GM18507 (cell line): ENCODE data around the gene TEAD1.

Experiments
- DNase-seq: peaks from one replicate; pipeline ENCODE4 v3.0.0; 2011; ENCODE audit warnings: low read depth; ENCODE audit not compliant: insufficient read length; ENCODE audit errors: extremely low spot score
- FAIRE-seq: peaks from 2 replicates; lab custom pipeline; 2011; peaks lifted over from hg19 to GRCh38; lab: Jason Lieb, UNC

The TEAD1 gene

DNA sequence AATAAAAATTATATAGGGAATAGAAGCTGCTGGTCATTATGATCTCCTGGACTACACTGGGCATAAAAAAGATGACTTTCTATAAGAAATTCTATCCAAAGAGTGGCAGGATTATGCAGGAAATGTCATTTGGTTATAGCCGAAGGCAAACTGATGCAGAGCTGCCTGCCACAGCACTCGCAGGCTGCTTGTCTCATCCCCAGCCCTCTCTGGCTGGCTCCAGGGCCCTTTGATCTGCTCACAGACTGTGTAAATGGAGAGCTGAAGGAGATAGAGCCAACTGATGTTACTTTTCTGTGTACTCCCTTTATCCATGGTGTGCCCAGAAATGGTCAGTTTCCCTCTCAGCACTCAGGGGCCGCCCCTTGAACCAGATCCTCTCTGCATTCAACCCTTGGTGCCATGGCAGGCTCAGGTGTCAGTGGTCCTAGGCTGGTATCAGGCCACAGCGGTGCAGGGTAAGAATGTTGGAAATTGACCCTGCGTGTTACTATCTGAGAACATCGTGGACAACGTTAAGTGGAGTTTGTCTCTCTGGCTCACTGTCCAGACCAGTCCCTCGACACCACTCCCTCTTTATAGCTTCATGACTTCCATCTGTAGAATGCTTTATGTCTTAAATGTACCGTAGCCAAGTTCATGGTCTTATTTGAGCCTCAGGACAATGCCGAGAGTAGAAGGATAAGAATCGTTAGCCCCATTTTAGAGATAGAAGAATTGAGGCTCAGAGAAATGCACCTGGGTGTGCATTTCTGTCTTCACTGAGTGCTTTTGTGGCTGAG is 27.8 kb downstream of the TEAD1 start:
- FAIRE-seq (no peak), DNase-seq (no peak)

DNA sequence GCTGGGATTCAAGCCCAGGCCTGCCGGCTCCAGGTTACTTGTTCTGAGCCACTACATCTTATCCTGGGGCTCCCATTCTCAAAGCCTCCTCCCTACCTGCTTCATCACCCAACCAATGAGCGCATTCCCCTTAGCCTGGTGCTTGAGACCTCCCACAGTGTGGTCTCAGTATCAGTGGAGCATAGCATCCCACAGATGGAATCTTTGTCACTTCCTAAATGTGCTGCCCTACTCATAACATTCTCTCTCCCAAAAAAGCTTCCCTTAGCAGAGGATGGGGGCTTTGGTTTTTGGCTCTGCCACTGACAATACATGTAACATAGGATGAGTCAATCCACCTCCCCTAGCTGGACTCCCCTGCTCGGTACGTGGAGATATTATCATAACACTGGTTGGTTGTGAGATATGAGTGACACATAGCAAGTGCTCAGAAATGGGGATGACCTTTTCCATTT is 28.8 kb downstream of the TEAD1 start:
- FAIRE-seq (no peak), DNase-seq (no peak)

DNA sequence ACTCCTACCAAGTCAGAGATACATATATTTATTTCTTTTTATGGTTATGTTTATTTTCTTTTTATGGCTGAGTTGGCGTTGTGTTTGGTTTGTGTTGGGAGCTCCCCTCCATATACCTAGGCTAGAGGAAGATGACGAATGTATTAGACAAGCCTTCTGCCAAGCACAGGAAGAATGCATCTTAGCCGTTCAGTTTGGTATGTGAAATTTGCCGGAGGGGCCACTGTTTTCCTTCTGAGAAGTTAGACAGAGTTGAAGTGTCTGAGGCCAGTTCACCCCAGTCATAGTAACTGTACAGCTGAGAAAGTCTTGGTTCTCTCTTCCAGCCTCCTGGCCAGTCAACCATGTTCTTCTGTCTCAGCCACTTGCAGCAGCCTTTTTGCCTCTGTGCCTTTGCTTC is 29.8 kb downstream of the TEAD1 start:
- FAIRE-seq (no peak), DNase-seq (no peak)

DNA sequence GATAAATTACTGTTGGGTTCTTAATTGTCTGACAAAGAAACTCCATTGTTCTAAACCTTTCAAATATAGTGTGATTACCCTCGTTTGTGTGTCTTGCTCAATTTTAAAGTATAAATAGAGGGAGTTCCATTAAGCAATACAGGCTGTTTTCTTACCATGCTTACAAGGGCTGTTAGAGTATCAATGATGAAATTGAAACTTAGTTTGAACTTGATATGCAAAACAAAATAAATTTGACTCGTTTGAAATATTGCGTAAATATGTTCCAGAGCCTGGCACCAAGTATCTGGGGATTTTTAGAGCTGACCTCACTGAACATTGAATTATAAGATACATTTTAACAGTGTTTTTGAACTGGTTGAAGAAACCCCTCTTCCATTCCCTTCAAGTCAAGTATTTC is 31.7 kb downstream of the TEAD1 start:
- no peak for DNase-seq
- no peak for FAIRE-seq

DNA sequence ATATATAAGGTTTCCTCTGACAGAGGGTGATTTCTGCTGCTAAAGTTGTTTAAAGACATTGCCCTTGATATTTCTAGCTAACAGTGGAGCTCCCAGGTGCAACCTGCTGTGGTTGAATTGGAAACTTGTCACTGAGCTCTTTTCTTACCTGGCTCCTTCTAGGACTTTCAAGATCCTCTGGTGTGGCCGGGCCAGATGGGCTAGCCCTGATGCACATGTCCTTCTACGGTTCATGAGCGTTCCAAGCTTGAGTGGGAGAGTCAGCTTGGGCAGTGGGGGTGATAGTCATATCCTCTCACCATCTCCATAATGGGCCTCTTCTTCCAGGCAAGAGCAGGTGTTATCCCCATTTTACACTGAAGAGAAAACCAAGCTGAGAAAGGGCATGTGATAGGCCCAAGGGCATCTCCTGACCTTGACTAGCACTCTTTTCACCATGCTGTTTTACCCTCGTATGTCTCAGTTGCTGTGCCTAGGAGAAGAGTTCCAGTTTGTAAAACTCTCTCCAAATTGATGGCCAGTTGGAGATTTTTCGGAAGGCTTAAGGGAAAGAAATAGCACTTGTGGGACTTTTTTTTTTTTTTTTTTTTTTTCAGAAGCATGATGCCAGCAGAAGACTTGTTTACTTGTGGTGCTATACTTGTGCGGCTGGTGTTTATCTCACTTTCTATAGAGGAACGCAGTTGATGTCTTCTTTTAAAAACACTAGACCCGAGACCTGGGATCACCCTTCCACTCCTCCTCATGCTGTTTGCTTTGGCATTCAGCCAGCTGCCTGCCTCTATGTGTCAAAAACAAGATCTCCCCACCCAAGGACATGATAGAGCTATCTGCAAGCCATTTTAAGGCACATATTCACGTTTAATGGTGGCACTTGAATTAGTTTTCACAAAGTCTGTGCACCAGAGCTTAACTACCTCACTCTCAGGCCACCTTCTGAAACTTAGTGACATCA is 32.6 kb downstream of the TEAD1 start:
- no peak for DNase-seq
- FAIRE-seq, result no peak

DNA sequence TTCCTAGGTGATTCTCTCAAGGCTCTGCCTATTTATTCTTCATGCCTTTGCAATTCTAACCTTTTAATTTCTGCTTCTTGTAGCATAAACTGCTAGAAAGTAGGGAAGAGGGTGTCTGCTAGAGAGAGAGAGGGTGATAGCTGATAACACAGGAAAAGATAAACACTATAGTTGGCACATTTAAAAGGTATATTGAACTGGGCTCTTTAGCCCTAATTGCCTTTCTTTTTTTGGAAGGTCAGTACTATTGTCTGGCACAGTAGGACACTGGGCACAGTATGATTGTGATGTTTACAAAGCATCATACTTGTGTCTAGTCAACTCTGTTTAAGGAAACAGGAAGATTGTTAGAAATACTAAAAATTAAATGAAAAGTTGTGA is 33.3 kb downstream of the TEAD1 start:
- FAIRE-seq (no peak), DNase-seq (no peak)

DNA sequence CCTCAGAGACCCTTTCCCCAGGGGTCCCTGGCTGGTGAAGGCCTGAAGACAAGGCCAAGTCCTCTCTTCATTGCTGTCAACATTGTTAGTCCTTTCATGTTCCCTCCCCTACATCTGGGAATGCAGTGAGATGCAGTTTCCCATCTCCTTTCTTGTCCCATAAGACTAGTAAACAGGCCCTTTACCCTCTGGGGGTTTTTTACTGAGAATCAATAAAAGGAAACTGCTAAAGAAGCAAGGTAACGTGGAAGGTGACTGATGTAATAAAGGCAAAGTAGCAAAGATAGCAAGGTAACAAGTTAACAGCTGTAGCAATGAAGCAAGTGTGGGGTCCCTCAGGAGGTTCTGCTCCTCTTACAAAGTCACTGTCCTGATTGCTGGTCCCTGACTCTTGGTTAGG is 37.3 kb downstream of the TEAD1 start:
- FAIRE-seq (no peak), DNase-seq (no peak)

DNA sequence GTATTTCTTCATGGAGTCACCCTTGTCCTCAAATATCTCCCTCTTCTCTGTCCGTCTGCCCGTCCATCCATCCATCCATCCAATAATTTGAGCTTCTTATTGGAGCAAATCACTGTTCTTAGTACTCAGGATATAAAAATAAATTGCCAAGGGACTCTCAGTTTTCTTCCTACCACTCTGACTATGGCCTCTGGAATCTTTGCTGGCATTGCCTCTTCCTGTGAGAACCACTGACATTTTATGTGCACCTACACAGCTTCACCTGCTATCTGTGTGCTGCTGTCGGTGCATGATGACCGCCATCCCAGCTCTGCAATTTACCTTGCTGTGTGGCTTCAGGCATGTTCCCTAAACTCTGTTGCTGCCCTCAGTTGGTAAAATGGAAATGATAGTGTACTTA is 37.9 kb downstream of the TEAD1 start:
- no peak for FAIRE-seq

DNA sequence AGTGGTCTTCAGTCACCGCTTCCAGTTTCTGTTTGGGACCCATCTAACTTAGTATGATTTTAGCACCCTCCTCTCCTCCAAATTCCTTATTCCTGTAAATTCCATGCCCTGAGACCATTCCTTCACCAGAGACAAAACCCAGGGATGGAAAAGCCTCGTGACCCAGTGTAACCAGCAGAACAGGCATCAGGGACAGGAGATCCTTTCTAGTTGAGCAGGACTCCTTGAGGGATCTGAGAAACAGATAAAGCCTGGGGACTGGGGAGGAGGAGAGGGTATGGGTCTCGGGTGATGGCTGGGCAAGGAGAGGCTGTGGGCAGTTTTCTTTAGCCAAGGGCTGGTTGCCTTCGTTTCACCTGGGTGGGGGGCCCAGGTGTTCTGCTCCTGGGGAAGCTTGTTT is 40.9 kb downstream of the TEAD1 start:
- DNase-seq, result no peak
- no peak for FAIRE-seq

More for the DNA sequence above, 37.9 kb downstream of the TEAD1 start:
- DNase-seq, result no peak

DNA sequence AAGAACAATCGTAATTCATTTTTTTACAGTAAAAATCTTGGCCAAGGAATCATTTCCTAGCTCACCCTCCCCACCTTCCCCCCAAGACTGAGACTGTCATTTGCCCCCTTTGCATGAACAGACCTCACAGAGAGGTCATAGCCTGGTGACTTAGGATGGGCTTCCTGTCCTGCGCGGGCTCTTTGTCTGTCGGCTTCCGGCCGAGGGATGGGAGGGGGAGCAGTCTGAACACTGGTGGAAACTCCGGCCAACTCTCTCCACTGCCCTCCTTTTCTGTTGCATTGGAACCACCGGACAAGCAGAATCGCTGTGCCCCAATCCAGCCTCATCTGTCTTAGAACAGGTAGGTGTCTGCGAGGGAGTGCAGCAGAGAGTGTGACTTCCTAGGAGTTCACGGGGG is 41.7 kb downstream of the TEAD1 start:
- no peak for DNase-seq
- no peak for FAIRE-seq

DNA sequence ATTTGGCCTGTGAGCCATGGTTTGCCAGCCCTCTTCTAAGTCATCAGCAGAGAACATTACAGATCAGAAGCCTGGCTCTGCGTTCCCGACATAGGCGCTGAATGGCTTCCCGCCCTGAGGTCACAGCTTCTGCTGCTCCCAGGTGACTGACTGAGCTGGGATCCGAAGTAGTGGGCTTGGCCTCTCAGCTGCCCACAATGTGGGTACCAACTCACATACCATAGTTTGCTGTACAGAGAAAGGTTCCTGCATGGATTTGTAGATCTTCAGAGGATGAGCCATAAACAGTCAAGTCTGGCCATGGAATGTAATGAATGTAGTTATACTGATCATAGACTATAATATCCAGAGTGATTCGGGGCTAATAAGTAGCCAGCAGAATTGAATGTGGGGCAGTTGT is 42.6 kb downstream of the TEAD1 start:
- FAIRE-seq (no peak), DNase-seq (no peak)

DNA sequence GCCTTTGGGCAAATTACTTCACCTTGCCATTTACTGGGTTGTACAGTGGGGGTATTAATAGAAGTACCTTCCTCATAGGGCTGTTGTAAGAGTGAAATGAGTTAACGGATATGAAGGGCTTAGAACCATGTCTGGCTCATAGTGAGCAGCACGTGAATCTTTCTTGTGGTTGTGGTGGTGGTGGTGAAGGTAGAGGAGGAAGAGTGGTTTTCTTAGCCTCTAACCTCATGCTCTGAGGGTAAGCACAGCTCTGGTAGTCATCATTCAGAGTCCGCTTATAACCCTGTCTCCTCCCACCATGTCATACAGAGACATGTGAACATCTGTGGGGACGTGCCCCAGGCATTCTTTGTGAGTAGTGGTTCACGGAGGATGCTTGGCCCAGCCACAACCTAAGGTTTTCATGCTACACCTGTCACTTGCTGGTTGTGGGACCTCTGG is 43.6 kb downstream of the TEAD1 start:
- DNase-seq (no peak), FAIRE-seq (no peak)

DNA sequence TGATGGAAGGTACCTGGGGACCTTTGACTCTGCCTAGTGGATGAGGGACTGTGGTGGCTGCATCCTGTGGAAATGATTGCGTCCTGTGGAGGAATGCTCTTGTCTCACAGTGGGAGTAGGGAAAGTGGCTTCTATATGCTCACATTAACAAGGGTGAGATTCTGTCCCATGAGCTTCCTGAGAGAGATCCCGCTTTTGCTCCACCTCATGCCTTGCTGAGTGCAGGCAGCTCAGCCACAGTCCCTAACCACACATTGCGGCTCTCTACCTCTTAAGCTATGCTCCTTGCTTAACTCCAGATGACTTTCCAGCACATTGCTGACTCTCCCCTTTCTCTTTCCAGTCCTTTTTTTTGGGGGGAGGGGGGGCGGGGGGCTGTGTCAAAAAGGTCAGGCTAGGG is 45.0 kb downstream of the TEAD1 start:
- no peak for FAIRE-seq

DNA sequence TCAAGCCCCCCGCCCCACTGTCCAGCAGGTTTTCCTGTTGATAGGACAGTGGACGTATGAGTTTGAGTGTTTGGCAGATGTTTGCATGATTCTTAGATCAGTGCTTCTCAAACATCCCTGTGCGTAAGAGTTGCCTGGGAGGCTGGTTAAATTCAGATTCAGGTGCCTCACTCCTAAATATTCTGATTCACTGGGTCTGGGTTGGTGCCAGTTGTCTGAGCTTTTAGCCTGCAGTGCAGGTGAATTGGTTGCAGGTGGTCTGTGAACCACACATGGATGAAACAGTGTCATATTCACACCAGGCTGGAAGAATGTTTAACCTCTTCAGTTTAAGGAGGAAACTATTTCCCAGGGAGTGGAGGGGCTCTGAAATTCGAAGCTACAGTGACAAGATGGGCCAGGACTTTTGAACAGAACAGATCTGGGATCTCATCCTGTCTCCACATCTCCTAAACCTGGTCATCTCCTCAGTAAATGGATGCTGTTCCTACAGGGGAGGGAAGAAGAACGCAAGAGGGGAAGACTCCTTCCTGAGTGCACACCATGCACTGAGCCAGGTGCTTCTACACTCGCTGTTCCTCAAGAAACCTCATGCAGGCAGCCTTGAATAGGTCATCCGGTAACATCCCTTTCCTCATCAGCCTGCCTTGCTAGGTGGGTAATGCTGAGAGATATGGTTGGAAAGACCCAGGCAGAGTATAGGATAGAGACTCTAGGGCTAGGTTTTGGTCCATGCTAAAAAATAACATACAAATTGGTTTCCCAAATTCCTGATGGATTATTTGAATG is 47.8 kb downstream of the TEAD1 start:
- FAIRE-seq (no peak), DNase-seq (no peak)

More for the DNA sequence above, 45.0 kb downstream of the TEAD1 start:
- no peak for DNase-seq

DNA sequence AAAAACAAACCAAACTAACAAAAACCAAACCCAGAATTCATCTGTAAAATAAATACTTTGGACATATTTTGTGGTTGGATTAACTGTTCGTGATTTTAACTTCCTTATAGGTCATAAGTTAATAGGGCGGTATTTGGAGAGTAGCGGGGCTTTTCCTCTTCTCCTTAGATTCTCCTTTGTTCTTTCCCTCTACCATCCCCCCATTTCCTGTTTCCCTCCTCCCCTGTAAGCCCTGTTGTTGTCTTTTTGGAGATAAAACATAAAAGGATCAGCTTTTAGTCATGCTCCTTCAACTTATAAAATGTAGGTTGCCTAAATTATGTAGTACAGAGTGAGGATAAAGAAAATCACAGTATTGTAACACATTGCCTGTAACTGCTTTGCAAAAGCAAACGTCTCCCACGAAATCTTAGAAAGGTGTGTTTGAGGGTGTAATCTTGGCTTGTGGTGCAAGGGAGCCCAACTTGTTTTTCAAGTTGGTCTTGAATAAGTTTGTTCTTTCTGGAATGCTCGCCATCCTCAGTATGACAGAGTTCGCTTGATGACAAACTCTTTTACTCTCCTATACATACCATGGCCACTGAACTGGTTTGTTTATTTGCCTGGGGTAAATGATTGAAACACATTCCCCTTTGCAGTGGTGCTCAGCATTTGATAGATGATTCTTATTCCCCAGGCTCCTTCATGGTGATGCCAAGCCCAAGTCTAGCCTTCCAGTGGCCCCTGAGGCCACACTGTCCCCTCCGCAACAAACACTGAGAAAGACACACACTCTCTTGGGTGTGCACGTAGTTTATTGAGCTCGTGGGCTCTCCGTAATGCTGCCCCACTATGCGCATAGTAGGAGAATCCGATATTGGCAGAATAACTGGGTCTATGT is 49.4 kb downstream of the TEAD1 start:
- DNase-seq, result no peak
- no peak for FAIRE-seq

DNA sequence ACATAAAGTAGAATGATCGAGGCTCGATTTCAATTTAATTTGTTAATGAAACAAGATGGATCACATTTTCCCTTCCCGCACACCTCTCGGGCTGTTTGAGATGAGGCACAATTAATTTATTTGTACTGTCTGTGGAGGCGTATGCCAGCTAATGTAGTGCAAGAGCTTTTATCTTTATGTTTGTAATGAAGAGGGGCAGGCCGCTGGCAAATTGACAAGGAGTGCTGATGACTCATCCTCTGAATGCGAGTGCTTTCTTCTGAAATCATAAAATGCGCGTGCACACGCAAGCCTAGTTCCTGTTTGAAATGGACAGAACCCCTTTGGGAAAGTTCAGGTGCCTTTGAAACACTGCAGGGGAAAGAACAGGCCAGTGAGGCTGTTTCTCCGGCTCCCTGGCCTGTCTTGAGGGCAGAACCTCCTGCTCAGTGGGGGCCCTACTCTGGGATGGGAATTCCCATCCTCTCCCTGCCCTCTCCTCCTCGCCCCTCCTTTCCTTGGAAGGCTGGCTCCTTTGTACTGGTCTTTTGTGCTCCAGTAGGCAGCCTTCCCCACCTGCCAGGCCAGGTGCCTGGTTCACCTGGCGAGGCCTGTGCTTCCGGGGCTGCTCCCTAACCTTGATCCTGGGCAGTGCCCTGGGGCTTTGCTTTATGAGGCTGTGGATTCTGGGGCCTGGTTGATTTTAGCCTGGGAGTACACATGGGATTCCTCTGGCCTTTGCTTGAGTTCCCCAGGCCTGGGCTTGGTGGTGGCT is 50.3 kb downstream of the TEAD1 start:
- no peak for FAIRE-seq
- no peak for DNase-seq

DNA sequence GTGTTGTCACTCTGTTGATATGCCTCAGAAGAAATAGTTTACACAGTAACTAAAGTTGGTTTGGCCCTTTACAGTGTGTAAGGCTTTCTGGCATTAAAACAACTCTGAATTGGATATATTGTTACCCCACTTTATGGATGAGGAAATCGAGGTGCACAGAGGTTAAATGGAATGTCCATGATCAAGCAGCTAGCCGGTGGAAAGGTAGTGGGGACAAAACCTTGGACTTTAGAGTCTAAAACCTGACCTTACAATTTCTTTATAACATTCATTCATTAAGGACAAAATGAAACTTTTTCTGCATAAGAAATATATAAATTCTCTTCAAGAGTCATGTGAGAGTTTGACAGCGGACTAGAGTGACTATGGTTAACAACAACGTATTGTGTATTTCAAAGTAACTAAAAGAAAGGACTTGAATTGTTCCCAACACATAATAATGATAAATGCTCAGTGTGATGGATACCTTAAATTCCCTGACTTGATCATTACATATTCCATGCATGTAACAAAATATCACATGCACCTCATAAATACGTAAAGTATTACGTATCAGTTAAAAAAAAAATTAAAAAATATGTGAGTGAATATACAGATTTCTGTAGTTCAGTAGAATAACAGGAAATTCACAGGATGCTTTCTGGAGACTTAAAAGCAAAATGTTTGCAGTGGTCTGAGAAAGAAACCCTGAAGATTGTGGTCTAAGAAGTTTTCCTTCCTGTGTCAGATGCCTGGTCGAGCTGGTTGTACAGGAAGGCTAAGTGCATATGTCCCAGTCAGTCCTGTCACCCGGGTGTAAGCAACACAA is 51.0 kb downstream of the TEAD1 start:
- DNase-seq, result no peak
- FAIRE-seq, result no peak
